ENCODE data around the gene RAB39A.
A peak's percentile ranks its signal among the peaks of the same experiment; 100 is the strongest.

GRCh38 chr11:107898270-107898669, 30.0 kb upstream of the RAB39A start:
- TF ChIP-seq POLR2A (IDR thresholded peaks at IDR 0.05) (no peak), CTCF (IDR thresholded peaks at IDR 0.05) (peak in 2 of 3 experiments; percentile 31 to 60), POLR2AphosphoS5 (IDR thresholded peaks at IDR 0.05; ENCODE audit: insufficient read depth in 1 of 2, low read depth in 1 of 2) (no peak)
